ENCODE measurements around the gene ENOX2.
"Not testable (repeated sequence)": the region's sequence is repeated elsewhere in the genome, so short reads cannot be mapped to it uniquely, and the experiment has no call there.

ENOX2 gene

GRCh38 chrX:130902783-130903613 lies at the start of gene ENOX2:
Gene ENOX2 (minus strand): TSS chrX:130903209. CDS start chrX:130703216, 199,993 bp downstream.
- no peak for TF ChIP-seq CTCF (IDR thresholded peaks at IDR 0.05; ENCODE audit: insufficient read depth, low read depth, low read length, missing control alignments)
- peak within 1 kb of the TSS; percentile 69 for H3K4me3 ChIP-seq (ENCODE audit: low read length)
- DNase-seq (ENCODE audit: low read depth) = peak; percentile 95

DNA sequence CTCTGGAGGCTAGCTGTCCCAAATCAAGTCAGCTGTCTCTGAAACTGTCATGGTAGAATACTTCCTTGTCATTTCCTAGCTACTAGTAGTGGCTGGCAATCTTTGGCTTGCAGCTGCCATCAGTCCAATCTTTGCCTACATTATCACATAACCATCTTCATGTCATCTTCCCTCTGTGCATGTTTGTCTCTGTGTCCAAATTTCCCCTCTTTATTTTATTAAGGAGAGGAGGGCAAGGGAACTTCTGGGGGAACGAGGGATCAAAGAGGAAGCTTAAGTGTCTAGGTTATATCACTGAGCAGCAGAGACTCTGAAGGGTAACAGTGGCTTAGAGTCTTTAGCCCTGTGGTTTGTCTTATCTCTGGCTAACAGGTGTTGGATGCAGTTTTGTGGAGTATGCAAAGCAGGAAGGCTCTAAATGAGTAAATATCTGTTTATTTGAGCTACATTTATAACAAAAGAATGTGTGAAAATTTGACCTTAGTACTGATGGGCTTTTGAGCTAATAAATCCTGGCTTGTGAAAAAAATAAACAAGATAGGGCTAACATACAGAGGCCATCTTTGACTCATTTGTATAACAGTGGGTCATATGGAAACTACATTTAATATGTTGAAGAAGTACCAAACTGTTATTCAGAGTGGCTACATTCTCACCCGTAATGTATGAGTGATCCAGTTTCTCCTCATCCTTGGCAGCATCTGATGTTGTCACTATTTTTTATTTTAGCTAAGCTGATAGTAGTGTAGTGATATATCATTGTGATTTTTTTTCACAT lies 49.4 kb upstream of the ENOX2 start:
- TF ChIP-seq CTCF (IDR thresholded peaks at IDR 0.05; ENCODE audit: insufficient read depth, low read depth, low read length, missing control alignments) = no peak
- H3K4me3 ChIP-seq (ENCODE audit: low read length) = no peak overlapping the region
- DNase-seq (ENCODE audit: low read depth) = no peak

- H3K4me3 ChIP-seq (ENCODE audit: low read length) = no peak overlapping the region
- no peak for DNase-seq (ENCODE audit: low read depth)
- TF ChIP-seq CTCF (IDR thresholded peaks at IDR 0.05; ENCODE audit: insufficient read depth, low read depth, low read length, missing control alignments) = no peak
These were observed 41.2 kb upstream of the ENOX2 start for GRCh38 chrX:130944230-130944629.

- no peak for TF ChIP-seq CTCF (IDR thresholded peaks at IDR 0.05; ENCODE audit: insufficient read depth, low read depth, low read length, missing control alignments)
- H3K4me3 ChIP-seq (ENCODE audit: low read length) = no peak overlapping the region
- no peak for DNase-seq (ENCODE audit: low read depth)
These were observed 34.1 kb upstream of the ENOX2 start for GRCh38 chrX:130937101-130937500.

- no peak for TF ChIP-seq CTCF (IDR thresholded peaks at IDR 0.05; ENCODE audit: insufficient read depth, low read depth, low read length, missing control alignments)
These were observed 30.3 kb upstream of the ENOX2 start for GRCh38 chrX:130933358-130933757.

DNA sequence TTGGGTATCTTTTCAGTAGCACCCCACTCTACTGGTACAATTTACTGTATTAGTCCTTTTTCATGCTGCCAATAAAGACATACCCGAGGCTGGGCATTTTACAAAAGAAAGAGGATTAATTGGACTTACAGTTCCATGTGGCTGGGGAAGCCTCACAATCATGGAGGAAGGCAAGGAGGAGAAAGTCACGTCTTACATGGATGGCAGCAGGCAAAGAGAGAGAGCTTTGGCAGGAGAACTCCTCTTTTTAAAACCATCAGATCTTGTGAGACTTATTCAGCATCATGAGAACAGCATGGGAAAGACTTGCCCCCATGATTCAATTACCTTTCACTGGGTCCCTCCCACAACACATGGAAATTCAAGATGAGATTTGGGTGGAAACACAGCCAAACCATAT lies 17.4 kb upstream of the ENOX2 start:
- H3K4me3 ChIP-seq (ENCODE audit: low read length) = not testable (repeated sequence)

More at GRCh38 chrX:130933358-130933757, 30.3 kb upstream of the ENOX2 start:
- no peak for DNase-seq (ENCODE audit: low read depth)
- no peak overlapping the region for H3K4me3 ChIP-seq (ENCODE audit: low read length)

GRCh38 chrX:130919676-130920075 lies 16.7 kb upstream of the ENOX2 start:
- DNase-seq (ENCODE audit: low read depth) = not testable (repeated sequence)

More for the DNA sequence above, 17.4 kb upstream of the ENOX2 start:
- not testable (repeated sequence) for DNase-seq (ENCODE audit: low read depth)

DNA sequence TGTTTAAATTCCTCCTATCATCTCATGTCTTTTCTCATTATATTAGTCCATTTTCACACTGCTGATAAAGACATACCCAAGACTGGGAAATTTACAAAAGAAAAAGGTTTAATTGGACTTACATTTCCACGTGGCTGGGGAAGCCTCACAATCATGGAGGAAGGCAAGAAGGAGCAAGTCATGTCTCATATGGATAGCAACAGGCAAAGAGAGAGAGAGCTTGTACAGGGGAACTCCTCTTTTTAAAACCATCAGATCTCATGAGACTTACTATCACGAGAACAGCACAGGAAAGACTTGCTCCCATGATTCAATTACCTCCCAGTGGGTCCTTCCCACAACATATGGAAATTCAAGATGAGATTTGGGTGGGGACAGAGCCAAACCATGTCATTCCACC lies 15.5 kb upstream of the ENOX2 start:
- DNase-seq (ENCODE audit: low read depth); H3K4me3 ChIP-seq (ENCODE audit: low read length): not testable (repeated sequence)

More at GRCh38 chrX:130919676-130920075, 16.7 kb upstream of the ENOX2 start:
- H3K4me3 ChIP-seq (ENCODE audit: low read length) = not testable (repeated sequence)
